ENCODE data around the gene EGFL7.

GRCh38 chr9:136625101-136626065 lies 37.3 kb upstream of the EGFL7 start:
- TF ChIP-seq POLR2A (IDR thresholded peaks at IDR 0.05; ENCODE audit: low read depth, low read length) = no peak
- no peak for TF ChIP-seq FOS (IDR thresholded peaks at IDR 0.05; ENCODE audit: borderline replicate concordance, extremely low read depth, insufficient read length)
- no peak for TF ChIP-seq USF2 (IDR thresholded peaks at IDR 0.05; ENCODE audit: borderline replicate concordance, low read depth, low read length)
- TF ChIP-seq FOXM1 (IDR thresholded peaks at IDR 0.05; ENCODE audit: low read depth, low read length) = no peak
- TF ChIP-seq CTCF (IDR thresholded peaks at IDR 0.05 in 2 of 3, conservative IDR thresholded peaks at IDR 0.05 in 1 of 3; ENCODE audit: control insufficient read depth in 2 of 3, extremely low read depth in 1 of 3, insufficient read depth in 1 of 3, low read depth in 3 of 3, low read length in 3 of 3) = peak; percentile 7 to 52 (median 31); a peak in 2 of 6 replicates
- TF ChIP-seq RELA (IDR thresholded peaks at IDR 0.05; ENCODE audit: borderline replicate concordance, partially characterized antibody) = peak; percentile 14

Data from GM12878 (cell line).